ENCODE measurements around the gene RAI1.

The RAI1 gene

GRCh38 chr17:17728550-17729251 is 47.4 kb downstream of the RAI1 start:
- no peak for DNase-seq (ENCODE audit: low read depth in 2 of 3, low spot score in 1 of 3)

DNA sequence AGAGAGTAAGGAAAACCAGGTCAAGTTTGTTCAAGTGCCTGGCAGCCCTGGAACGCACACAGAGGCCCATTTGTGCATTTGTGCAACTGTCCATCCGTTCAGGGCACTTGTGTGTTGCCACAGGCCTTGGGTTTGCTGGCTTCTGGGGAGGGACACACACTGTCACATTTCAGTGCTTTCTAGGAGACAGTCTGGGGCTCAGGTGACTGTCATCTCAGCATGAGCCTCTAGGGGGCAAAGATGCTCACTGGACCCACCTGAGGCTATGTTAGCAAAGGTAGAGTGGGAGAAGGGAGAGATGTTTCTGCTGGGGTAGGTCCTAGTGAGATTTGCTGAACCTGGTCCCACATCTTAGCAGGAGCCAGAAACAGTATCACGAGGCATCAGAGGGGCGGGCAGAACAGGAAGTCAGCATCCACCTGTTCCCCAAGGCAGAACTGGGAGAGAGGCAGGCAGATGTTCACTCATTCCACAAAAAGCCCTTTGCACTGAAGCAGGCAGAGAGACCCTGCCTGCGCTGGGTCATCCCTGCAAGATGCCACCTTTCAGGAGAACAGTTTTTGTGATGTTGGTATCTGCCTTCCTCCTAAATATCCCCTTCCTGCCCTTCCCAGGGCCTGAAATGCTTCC is 48.5 kb downstream of the RAI1 start:
- DNase-seq (ENCODE audit: low read depth in 2 of 3, low spot score in 1 of 3) = peak in 1 of 3 donors; percentile 24

DNA sequence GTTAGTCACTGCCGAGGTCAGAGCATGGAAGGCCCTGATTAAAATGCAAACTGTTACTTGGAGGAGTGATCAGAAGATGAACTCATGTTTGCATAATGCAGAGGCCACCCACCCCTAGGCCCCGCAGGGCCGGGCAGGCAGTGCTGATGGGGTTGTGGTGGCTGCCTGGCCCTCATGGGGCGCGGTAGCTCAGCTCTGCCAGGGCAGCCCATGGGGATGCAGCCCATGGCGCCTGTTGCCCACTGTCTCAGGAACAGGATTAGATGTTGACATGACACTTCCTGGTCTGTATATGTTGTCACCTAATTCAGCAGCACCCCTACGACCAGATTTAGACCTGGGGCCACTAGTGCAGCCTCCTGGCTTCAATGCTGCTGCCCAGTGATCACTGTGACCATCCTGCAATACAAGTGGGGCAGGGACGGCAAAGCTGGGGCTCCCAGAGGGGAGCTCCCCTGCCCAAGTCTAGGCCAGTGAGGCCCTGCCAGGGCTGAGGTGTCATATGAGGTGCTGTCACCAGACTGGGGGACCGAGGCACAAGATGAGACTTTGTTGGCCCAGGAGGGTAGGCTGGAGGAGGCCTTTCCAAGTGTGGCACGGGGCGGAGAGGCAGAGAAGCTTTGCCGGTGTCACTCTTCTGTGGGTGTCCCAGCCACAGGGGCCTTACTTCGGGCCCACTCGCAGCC is 49.1 kb downstream of the RAI1 start:
- no peak for DNase-seq (ENCODE audit: low read depth in 2 of 3, low spot score in 1 of 3)

DNA sequence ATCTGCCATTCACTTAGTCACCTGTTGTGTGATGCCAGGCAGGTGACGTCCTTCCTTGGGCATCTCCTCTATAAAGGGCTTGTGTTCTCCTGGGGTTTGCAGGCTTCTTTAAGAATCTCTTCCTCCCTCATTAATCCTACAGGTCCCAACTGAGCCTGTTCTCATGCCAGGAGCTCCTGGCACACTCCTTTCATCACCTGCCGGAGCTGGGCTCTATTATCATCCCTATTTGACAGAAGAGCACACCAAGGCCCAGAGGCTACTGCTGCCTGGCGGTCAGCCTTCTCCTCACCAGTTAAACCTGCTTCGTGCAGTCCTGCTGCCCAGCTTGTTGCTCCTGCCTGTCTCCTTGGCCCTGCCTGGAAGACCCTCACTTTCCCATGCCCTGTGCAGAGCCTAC is 51.2 kb downstream of the RAI1 start:
- DNase-seq (ENCODE audit: low read depth in 2 of 3, low spot score in 1 of 3) = no peak

DNA sequence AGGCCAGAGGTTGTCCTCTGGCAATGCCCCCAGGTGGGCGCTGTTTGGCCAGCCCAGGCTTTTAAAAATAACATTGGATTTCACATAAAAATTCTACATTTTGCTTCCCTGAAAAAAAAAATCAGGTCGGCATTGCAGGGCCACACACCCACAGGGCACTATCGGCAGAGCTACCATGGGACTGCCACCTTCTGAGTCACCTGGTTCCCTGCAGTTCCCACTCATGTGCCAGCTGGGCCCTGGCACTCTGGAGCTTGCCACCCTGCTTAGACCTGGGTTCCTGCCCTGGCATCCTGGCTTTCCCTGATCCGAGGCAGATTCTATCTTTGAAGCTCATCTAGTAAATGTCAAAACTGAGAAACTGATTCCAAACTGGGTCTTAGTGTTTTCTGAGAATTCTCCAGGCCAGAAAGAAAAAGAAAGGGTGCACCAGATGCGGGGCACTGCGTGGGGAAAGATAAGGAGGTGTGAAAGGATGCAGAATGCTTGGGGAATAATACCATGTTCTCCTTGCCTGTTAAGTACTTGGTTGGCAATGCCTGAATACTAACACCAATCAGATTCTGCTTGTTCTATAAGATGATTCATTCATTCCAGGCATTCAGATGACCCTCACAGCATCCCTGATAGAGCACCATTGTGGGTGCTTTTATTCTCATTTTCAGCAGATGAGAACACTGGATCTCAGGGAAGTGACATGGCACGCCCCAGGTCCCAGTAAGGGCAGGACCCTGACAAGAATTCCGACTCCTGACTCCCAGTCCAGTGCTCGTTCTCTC is 51.8 kb downstream of the RAI1 start:
- no peak for DNase-seq (ENCODE audit: low read depth in 2 of 3, low spot score in 1 of 3)

GRCh38 chr17:17736205-17737183 is 55.2 kb downstream of the RAI1 start:
- DNase-seq (ENCODE audit: low read depth in 2 of 3, low spot score in 1 of 3) = no peak

GRCh38 chr17:17737961-17738894 is 57.0 kb downstream of the RAI1 start:
- DNase-seq (ENCODE audit: low read depth in 2 of 3, low spot score in 1 of 3) = no peak

- no peak for DNase-seq (ENCODE audit: low read depth in 2 of 3, low spot score in 1 of 3)
Observed at GRCh38 chr17:17738901-17739300, 57.6 kb downstream of the RAI1 start.

- no peak for DNase-seq (ENCODE audit: low read depth in 2 of 3, low spot score in 1 of 3)
Observed at GRCh38 chr17:17739388-17740066, 58.3 kb downstream of the RAI1 start.

- peak in 1 of 3 donors; percentile 12 for DNase-seq (ENCODE audit: low read depth in 2 of 3, low spot score in 1 of 3)
Observed at GRCh38 chr17:17740615-17741348, 59.5 kb downstream of the RAI1 start.

DNA sequence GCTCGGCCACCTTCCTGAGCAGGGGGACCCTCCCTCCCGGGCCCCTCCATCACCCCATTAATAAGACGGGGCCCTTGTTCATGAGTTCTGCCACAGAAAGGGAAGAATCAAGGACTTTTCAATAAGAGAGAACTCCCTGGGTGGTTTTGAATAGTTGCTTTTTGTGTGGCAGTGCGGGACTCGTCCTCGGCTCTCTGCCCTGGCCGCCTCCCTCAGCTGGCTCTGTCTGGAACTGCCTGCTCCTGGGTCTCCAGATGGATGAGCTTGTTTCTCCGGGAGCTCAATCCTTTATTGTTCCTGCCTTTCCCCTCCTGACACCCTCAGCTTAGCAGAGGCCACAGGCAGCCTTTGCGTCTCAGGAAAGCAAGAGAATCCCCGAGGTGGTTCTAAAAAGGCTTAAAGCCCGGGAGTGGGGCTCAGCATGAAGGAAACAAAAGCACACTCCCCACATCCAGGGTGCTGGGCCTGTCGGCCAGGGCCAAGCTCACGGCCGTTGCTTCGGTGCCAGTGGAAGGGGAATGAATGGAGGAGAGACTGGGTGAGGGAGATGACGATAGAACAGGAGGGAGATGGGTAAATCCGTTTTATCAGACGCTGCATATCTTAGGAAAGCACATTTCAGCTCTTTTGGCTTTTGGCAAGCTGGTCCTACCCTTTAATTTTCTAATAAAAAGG is 60.2 kb downstream of the RAI1 start:
- DNase-seq (ENCODE audit: low read depth in 2 of 3, low spot score in 1 of 3) = no peak

DNA sequence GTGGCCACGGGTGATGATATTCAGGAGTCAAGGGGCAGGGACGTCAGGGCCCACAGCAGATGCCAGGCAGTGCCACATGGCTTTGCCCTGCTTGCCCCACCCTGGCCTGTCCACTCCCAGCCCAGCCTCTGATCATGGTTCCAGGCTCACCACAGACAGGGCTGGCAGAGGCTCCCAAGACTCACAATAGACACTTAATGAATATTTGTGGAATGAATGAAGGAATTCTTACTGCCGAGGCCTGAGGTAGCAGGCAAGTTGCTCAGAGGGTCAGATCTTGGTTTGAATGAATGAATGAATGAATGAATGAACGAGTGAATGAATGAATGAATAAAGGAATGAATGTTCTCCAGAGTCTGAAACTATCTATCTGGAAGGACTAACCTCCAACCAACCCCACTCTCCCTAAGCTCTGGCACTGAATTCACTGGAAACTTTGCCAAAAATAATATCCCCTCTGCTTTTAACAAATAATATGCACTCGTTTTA is 60.9 kb downstream of the RAI1 start:
- no peak for DNase-seq (ENCODE audit: low read depth in 2 of 3, low spot score in 1 of 3)

DNA sequence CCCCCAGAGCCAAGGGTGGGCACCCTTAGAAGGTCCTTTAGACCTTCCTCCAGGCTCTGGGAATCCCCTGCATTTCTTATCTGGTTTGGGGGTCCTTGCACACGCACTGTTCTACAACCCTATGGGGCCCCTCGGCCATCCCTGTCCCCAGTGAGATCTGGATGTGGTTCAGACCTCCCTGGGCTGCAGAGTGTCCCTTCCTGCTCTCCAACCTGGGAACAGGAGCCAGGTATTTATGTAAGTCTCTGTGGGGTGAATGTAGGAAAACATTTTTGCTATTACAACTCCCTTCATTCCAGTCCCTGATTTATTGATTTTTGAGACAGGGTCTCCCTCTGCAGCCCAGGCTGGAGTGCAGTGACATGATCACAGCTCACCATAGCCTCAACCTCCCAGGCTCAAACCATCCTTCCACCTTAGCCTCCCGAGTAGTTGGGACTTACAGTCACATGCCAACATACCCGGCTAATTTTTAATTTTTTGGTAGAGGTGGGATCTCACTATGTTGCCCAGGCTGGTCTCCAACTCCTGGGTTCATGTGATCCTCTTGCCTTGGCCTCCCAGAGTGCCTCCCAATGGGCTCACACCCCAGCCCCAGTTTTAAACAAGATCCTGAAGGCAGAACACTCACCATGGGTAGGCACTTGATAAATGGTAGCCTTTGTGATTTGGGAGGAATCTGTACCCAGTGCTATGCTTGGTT is 61.6 kb downstream of the RAI1 start:
- no peak for DNase-seq (ENCODE audit: low read depth in 2 of 3, low spot score in 1 of 3)

GRCh38 chr17:17743391-17744112 is 62.3 kb downstream of the RAI1 start:
- no peak for DNase-seq (ENCODE audit: low read depth in 2 of 3, low spot score in 1 of 3)

DNA sequence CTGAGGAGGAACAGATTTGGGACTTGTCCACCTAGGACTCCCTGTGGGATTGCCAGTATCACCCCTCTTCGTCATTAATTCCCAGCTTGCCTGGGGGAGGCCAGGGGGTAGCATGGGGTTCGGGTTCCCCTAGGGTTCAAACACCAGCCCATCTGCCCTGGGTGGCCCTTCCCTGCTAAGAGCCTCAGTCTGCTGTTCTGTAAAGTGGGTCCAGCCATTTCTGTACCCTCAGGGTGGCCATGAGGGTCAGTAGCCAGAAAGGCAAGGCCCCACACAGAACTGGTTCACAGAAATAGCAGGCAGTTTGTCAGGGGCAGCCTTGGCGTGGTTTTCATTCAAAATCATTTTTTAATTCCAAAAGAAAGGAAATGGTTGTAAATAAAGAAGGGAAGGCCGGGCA is 62.9 kb downstream of the RAI1 start:
- no peak for DNase-seq (ENCODE audit: low read depth in 2 of 3, low spot score in 1 of 3)
